ENCODE measurements around the gene RNF220. TPM values are rescaled to one million over a fixed set of nuclear protein-coding genes. Genes with fewer than 3 reads are reported as not detected.

RNF220 gene
- total and polyA plus RNA-seq, 2 of the 13 experiments (the other 11 are each of a cell fraction or from before 2014, with no cell fraction given): 48.2 to 72.1 TPM

- in situ Hi-C loops (cut with HindIII; ENCODE audit: extremely low pct_ligation_motif_present, low pct_unique_long_range_greater_than_20kb): loop anchor here (5.0 to 25.0 kb wide), 2 partner anchors 218 to 383 kb away; partner anchors contain the start of gene DMAP1
- Histone ChIP-seq H3K4me2 (ENCODE audit: low read depth, low read length) (peak overlapping the region; percentile 32; the same call in 1 of the 2 replicates), H3K36me3 (replicated peaks in 1 of 2; ENCODE audit: control insufficient read depth in 1 of 2, insufficient read depth in 2 of 2, low read length in 2 of 2) (no peaks in the 10 kb centered on the region; a peak in 1 of 5 replicates), H4K20me1 (ENCODE audit: insufficient read depth, low read length) (peaks cover 3% of the 10 kb centered on the region; the same call in 1 of the 2 replicates), H3K4me1 (ENCODE audit: insufficient read depth, low read length) (peaks cover 7% of the 10 kb centered on the region; the same call in 1 of the 2 replicates), H3K4me3 (replicated peaks in 1 of 3; ENCODE audit: insufficient read depth in 1 of 3, low read depth in 2 of 3, low read length in 3 of 3) (no peak overlapping the region), H3K9me3 (ENCODE audit: low read length) (no peaks in the 10 kb centered on the region), H3K79me2 (ENCODE audit: insufficient read depth, low read length) (no peaks in the 10 kb centered on the region), H3K27me3 (ENCODE audit: control insufficient read depth in 1 of 2, insufficient read depth in 2 of 2, low read length in 2 of 2) (0 out of 5 replicates have a peak, but pooled peaks cover 0 to 4% of the 10 kb centered on the region in 2 experiments), H3K9ac (ENCODE audit: insufficient read depth, low read depth, low read length) (no peak overlapping the region), H2AFZ (ENCODE audit: low read length) (no peak overlapping the region), H3K27ac (ENCODE audit: extremely low read length, insufficient read depth, low read length) (no peak overlapping the region)
- DNase-seq (ENCODE audit: low spot score) (peak; percentile 43), ATAC-seq (peak; percentile 97), FAIRE-seq (peak; percentile 34)
- 1% methylated on average over 6 of the region's 14 CpGs for WGBS (ENCODE audit: low lambda C conversion rate)
- no TSS peak for BruUV-seq (replicated peaks)
- POLR2A ChIA-PET: interaction anchor here (1.4 to 1.6 kb wide), 2 partner anchors 29 to 37 kb away, joined by 3 to 6 read pairs; no protein-coding TSS in a partner anchor
- intact Hi-C loops (cut with micrococcal nuclease; ENCODE audit: unreplicated experiment): loop anchor here (1.0 to 2.0 kb wide), 2 partner anchors 217 to 376 kb away; no protein-coding TSS in a partner anchor
- CTCF ChIA-PET (ENCODE audit: low intra/inter-chr PET ratio, low total read pairs): interaction anchor here (1.0 to 2.8 kb wide), 6 partner anchors 23 to 377 kb away, joined by 3 to 44 read pairs (median 6); no protein-coding TSS in a partner anchor
- TF ChIP-seq KDM5B (CRISPR knock-in tag; IDR thresholded peaks at IDR 0.05; ENCODE audit: borderline replicate concordance) (no peak), HOXA3 (CRISPR knock-in tag; IDR thresholded peaks at IDR 0.05) (0 out of 2 replicates have a peak, but pooled peaks have one; percentile 22), ZNF570 (CRISPR knock-in tag; IDR thresholded peaks at IDR 0.05; ENCODE audit: borderline replicate concordance) (no peak), SMC3 (IDR thresholded peaks at IDR 0.05; ENCODE audit: low read length) (peak; percentile 46; the same call in 1 of the 2 replicates), RAD21 (CRISPR knock-in tag; IDR thresholded peaks at IDR 0.05) (peak; percentile 92), ZFP91 (CRISPR knock-in tag; IDR thresholded peaks at IDR 0.05; ENCODE audit: borderline replicate concordance) (peak; percentile 54; the same call in 1 of the 2 replicates), TRIM24 (CRISPR knock-in tag; IDR thresholded peaks at IDR 0.05) (no peak), ZNF687 (CRISPR knock-in tag; IDR thresholded peaks at IDR 0.05) (peak; percentile 59)
- TF ChIP-seq, protein P1, sequence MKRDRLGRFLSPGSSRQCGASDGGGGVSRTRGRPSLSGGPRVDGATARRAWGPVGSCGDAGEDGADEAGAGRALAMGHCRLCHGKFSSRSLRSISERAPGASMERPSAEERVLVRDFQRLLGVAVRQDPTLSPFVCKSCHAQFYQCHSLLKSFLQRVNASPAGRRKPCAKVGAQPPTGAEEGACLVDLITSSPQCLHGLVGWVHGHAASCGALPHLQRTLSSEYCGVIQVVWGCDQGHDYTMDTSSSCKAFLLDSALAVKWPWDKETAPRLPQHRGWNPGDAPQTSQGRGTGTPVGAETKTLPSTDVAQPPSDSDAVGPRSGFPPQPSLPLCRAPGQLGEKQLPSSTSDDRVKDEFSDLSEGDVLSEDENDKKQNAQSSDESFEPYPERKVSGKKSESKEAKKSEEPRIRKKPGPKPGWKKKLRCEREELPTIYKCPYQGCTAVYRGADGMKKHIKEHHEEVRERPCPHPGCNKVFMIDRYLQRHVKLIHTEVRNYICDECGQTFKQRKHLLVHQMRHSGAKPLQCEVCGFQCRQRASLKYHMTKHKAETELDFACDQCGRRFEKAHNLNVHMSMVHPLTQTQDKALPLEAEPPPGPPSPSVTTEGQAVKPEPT (CRISPR knock-in tag; IDR thresholded peaks at IDR 0.05; ENCODE audit: low read depth): no peak
- TF ChIP-seq, protein P2, sequence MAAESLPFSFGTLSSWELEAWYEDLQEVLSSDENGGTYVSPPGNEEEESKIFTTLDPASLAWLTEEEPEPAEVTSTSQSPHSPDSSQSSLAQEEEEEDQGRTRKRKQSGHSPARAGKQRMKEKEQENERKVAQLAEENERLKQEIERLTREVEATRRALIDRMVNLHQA (CRISPR knock-in tag; IDR thresholded peaks at IDR 0.05): no peak
- TF ChIP-seq, protein P3, sequence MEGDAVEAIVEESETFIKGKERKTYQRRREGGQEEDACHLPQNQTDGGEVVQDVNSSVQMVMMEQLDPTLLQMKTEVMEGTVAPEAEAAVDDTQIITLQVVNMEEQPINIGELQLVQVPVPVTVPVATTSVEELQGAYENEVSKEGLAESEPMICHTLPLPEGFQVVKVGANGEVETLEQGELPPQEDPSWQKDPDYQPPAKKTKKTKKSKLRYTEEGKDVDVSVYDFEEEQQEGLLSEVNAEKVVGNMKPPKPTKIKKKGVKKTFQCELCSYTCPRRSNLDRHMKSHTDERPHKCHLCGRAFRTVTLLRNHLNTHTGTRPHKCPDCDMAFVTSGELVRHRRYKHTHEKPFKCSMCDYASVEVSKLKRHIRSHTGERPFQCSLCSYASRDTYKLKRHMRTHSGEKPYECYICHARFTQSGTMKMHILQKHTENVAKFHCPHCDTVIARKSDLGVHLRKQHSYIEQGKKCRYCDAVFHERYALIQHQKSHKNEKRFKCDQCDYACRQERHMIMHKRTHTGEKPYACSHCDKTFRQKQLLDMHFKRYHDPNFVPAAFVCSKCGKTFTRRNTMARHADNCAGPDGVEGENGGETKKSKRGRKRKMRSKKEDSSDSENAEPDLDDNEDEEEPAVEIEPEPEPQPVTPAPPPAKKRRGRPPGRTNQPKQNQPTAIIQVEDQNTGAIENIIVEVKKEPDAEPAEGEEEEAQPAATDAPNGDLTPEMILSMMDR (CRISPR knock-in tag; IDR thresholded peaks at IDR 0.05): peak; percentile 98
Measured at GRCh38 chr1:44594871-44595735, 190.0 kb downstream of the RNF220 start.
